Ishikawa (cell line): ENCODE measurements around the gene EDN3.

ENCODE experiments used
- CEBPB ChIP-seq: IDR thresholded peaks from 2 replicates; pipeline ENCODE4 v1.6.1; 2012
- CREB1 ChIP-seq: IDR thresholded peaks from 2 replicates; pipeline ENCODE4 v1.6.1; 2012; ENCODE audit warnings: low read depth
- EGR1 ChIP-seq: IDR thresholded peaks from 2 replicates; pipeline ENCODE4 v1.6.1; 2012
- EP300 ChIP-seq: IDR thresholded peaks from 2 replicates; pipeline ENCODE4 v1.6.1; 2012; ENCODE audit warnings: borderline replicate concordance
- FOXM1 ChIP-seq: IDR thresholded peaks from 2 replicates; pipeline ENCODE4 v1.6.1; 2012; ENCODE audit warnings: low read depth, borderline replicate concordance
- NFIC ChIP-seq: IDR thresholded peaks from 2 replicates; pipeline ENCODE4 v1.6.1; 2012
- RAD21 ChIP-seq: IDR thresholded peaks from 2 replicates; pipeline ENCODE4 v1.6.1; 2012; ENCODE audit warnings: low read depth
- TAF1 ChIP-seq: IDR thresholded peaks from 2 replicates; pipeline ENCODE4 v1.6.1; 2012; ENCODE audit warnings: low read depth, mild to moderate bottlenecking
- TCF12 ChIP-seq: IDR thresholded peaks from 2 replicates; pipeline ENCODE4 v1.6.1; 2012; ENCODE audit warnings: low read depth
- TEAD4 ChIP-seq: IDR thresholded peaks from 2 replicates; pipeline ENCODE4 v1.6.1; 2012
- YY1 ChIP-seq: IDR thresholded peaks from 2 replicates; pipeline ENCODE4 v1.6.1; 2012; ENCODE audit warnings: low read depth
- ZBTB7A ChIP-seq: IDR thresholded peaks from 2 replicates; pipeline ENCODE4 v1.6.1; 2012; ENCODE audit warnings: low read depth
- TF ChIP-seq, protein P1 (sequence below): IDR thresholded peaks from 2 replicates; pipeline ENCODE4 v1.6.1; 2012
- TF ChIP-seq, protein P2 (sequence below): IDR thresholded peaks from 2 replicates; pipeline ENCODE4 v1.6.1; 2012
- TF ChIP-seq, protein P3 (sequence below): IDR thresholded peaks from 2 replicates; pipeline ENCODE4 v1.6.1; 2012; ENCODE audit warnings: low read depth, mild to moderate bottlenecking

The EDN3 gene

DNA sequence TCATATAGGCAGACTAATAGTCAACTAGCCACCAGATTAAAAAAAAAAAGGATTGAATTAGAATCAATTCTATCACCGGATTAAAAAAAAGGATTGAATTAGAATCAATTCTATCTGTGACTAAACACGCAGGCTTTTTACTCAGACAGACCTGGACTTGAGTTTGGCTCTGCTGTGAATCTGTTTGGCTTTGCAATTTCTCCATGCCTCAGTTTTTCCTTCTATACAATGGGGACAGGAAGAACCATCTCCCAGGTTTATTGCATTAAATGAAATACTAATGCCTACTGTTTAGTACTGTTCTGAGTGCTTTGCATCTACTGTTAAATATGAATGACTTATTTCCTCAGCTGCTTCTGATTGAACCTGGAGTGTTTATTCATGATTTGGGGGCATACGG, 30.0 kb upstream of the EDN3 start:
- TF ChIP-seq, protein P1, sequence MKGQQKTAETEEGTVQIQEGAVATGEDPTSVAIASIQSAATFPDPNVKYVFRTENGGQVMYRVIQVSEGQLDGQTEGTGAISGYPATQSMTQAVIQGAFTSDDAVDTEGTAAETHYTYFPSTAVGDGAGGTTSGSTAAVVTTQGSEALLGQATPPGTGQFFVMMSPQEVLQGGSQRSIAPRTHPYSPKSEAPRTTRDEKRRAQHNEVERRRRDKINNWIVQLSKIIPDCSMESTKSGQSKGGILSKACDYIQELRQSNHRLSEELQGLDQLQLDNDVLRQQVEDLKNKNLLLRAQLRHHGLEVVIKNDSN = no peak
- TF ChIP-seq TEAD4 (no peak), CREB1 (no peak)
- TF ChIP-seq, protein P2, sequence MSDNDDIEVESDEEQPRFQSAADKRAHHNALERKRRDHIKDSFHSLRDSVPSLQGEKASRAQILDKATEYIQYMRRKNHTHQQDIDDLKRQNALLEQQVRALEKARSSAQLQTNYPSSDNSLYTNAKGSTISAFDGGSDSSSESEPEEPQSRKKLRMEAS = no peak

DNA sequence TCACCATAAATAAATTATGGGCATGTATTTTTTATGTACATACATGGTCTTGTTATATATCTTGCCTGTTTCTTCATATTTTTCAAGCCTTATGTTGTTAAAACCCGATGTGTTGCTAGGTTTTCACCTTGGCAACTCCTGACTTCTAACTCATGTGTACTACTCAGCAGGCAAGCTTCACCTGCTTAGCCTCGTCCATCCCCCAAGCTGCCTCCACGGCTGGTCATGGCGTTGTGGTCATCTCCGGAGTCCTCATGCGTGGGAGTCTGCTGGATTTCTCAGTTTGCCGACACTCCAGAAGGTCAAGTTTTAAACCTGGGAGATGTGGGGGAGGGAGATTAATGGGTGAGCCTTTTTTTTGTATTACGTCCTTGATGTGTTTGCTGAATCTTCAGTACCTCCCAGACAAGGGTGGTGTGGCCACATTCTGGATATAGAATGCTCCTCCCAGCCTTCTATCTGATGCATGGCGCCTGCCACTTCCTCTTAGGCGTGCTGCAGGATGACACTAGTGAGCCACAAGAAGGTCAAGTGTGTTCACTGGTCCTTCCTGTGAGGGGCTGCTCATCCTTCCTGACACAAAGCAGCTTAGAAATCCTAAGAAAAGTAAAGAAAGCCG, 26.6 kb upstream of the EDN3 start:
- TF ChIP-seq, protein P1 = no peak
- TF ChIP-seq EGR1 (no peak), EP300 (no peak), CREB1 (no peak), FOXM1 (no peak), RAD21 (no peak), TCF12 (no peak), CEBPB (no peak), TAF1 (no peak)
- TF ChIP-seq, protein P3, sequence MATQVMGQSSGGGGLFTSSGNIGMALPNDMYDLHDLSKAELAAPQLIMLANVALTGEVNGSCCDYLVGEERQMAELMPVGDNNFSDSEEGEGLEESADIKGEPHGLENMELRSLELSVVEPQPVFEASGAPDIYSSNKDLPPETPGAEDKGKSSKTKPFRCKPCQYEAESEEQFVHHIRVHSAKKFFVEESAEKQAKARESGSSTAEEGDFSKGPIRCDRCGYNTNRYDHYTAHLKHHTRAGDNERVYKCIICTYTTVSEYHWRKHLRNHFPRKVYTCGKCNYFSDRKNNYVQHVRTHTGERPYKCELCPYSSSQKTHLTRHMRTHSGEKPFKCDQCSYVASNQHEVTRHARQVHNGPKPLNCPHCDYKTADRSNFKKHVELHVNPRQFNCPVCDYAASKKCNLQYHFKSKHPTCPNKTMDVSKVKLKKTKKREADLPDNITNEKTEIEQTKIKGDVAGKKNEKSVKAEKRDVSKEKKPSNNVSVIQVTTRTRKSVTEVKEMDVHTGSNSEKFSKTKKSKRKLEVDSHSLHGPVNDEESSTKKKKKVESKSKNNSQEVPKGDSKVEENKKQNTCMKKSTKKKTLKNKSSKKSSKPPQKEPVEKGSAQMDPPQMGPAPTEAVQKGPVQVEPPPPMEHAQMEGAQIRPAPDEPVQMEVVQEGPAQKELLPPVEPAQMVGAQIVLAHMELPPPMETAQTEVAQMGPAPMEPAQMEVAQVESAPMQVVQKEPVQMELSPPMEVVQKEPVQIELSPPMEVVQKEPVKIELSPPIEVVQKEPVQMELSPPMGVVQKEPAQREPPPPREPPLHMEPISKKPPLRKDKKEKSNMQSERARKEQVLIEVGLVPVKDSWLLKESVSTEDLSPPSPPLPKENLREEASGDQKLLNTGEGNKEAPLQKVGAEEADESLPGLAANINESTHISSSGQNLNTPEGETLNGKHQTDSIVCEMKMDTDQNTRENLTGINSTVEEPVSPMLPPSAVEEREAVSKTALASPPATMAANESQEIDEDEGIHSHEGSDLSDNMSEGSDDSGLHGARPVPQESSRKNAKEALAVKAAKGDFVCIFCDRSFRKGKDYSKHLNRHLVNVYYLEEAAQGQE = no peak

DNA sequence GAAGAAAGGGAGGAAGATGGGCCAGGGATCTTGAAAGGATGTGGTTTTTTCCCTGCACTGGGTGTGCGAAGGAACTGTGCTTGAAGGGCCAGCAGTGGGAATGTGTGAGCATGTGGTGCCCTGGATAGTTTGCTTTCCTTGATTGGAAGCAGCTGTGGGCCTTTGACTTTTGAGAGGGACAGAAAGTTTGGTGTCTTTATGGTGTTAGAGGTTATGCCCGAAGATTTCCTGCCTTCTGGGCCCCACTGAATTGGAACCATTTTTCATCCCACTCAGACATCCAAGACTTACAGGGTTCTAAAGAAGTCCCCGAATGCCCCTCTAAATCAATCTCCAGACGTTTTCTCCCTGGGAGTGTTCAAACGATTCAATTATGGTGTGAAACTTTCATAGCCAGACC, 23.5 kb upstream of the EDN3 start:
- TF ChIP-seq TCF12 (no peak), CREB1 (no peak), FOXM1 (no peak), NFIC (no peak), RAD21 (no peak), EP300 (no peak), EGR1 (no peak), TAF1 (no peak), ZBTB7A (no peak), CEBPB (no peak), YY1 (no peak), TEAD4 (no peak)
- TF ChIP-seq, protein P2 = no peak
- TF ChIP-seq, protein P3 = no peak
- TF ChIP-seq, protein P1 = no peak

DNA sequence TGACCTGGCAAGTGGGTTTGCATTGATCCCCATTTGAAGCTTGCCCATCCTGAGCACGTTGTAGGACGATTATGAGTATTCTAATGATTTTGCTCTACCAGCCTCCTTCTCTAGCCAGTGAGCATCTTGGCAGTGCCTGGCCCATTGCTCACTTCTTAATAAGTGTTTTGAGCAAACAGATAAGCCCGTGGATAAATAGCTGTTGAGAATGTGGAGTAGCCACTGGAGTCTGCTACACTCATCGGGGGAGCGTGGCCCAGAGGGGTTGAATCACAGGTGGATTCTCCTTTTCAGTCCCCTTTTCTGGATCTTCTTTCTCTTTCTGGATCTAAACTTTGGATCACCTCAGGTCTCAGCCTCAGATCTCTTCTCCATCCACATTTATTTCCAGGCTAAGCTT, 15.9 kb upstream of the EDN3 start:
- TF ChIP-seq, protein P3 = no peak
- TF ChIP-seq TAF1 (no peak), CEBPB (no peak), YY1 (no peak), NFIC (no peak), RAD21 (no peak), TCF12 (no peak), TEAD4 (no peak), CREB1 (no peak), ZBTB7A (no peak)
- TF ChIP-seq, protein P1 = no peak
